ENCODE results near the gene IFNL4. TPM values are rescaled to one million over a fixed set of nuclear protein-coding genes. Genes with fewer than 3 reads are reported as not detected.

Gene IFNL4
- total and polyA plus RNA-seq, 2 donors from 2014 or later = not detected

DNA sequence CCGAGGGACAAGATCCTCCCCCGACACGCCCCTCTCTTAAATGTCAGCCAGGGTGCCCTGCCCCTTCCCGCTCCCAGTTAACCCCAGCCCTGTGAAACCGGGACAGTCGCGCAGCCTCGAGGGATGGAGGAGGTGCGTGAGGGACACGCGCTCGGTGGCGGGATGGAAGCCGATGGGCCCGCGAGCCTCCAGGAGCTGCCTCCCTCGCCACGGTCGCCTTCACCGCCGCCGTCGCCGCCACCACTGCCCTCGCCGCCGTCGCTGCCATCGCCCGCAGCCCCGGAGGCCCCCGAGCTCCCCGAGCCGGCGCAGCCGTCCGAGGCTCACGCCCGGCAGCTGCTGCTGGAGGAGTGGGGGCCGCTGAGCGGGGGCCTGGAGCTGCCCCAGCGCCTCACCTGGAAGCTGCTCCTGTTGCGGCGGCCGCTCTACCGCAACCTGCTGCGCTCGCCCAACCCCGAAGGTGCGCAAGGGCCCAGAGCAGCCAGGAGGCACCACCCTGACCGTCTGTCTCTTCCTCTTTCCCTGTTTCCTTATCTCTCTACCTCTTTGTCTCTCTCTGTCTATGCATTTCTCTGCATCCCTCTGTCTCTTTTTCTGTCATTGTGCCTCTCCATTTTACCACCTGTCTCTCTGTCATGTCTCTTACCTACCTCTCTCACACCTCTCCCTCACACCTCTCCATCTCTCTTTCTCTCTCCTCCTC lies 51.6 kb downstream of the IFNL4 start, which contains the start of gene NCCRP1:
NCCRP1 (plus strand) TSS at position 105 of the 703 bp plus-strand sequence; CDS start at position 124, 19 bp downstream.
- Histone ChIP-seq H3K9me3 (ENCODE audit: control insufficient read depth in 2 of 3, insufficient read depth in 1 of 3, low read length in 3 of 3) (no peaks in the 10 kb centered on the region), H3K27ac (ENCODE audit: low read depth in 2 of 2, low read length in 2 of 2) (no peak within 1 kb of the TSS), H3K4me1 (ENCODE audit: control insufficient read depth in 2 of 3, insufficient read depth in 2 of 3, low read depth in 1 of 3, low read length in 3 of 3) (peaks cover 0 to 7% (median 0%) of the 10 kb centered on the region in 3 donors), H3K4me3 (ENCODE audit: low read length in 3 of 3) (no peak within 1 kb of the TSS), H3K27me3 (ENCODE audit: control insufficient read depth, insufficient read depth, low read length) (peaks cover 4% of the 10 kb centered on the region), H3K9ac (ENCODE audit: low read length in 3 of 3) (no peak within 1 kb of the TSS), H3K36me3 (ENCODE audit: control insufficient read depth in 2 of 3, insufficient read depth in 3 of 3, low read length in 3 of 3) (no peaks in the 10 kb centered on the region)
- FAIRE-seq (no peak), DNase-seq (peak in 2 of 5 donors; percentile 32 to 74)
- intact Hi-C loops (cut with DNase I) = no loop called here
- TF ChIP-seq CTCF (IDR thresholded peaks at IDR 0.05; ENCODE audit: borderline replicate concordance, extremely low read depth, insufficient read depth) = no peak

- H3K27me3 ChIP-seq (ENCODE audit: control insufficient read depth, insufficient read depth, low read length) = peaks cover 4% of the 10 kb centered on the region
- H3K9me3 ChIP-seq (ENCODE audit: control insufficient read depth in 2 of 3, insufficient read depth in 1 of 3, low read length in 3 of 3) = no peaks in the 10 kb centered on the region
- H3K27ac ChIP-seq (ENCODE audit: low read depth in 2 of 2, low read length in 2 of 2) = no peak overlapping the region
- H3K4me1 ChIP-seq (ENCODE audit: control insufficient read depth in 2 of 3, insufficient read depth in 2 of 3, low read depth in 1 of 3, low read length in 3 of 3) = peaks cover 0 to 7% (median 0%) of the 10 kb centered on the region in 3 donors
- intact Hi-C loops (cut with DNase I) = no loop called here
- no peak for TF ChIP-seq CTCF (IDR thresholded peaks at IDR 0.05; ENCODE audit: borderline replicate concordance, extremely low read depth, insufficient read depth)
- H3K4me3 ChIP-seq (ENCODE audit: low read length in 3 of 3) = no peak overlapping the region
- no peak for FAIRE-seq
- no peak overlapping the region for H3K9ac ChIP-seq (ENCODE audit: low read length in 3 of 3)
- no peaks in the 10 kb centered on the region for H3K36me3 ChIP-seq (ENCODE audit: control insufficient read depth in 2 of 3, insufficient read depth in 3 of 3, low read length in 3 of 3)
- DNase-seq = peak in 1 of 5 donors; percentile 35
These were observed 52.3 kb downstream of the IFNL4 start for GRCh38 chr19:39196320-39196719.

Other genes with a start within 250 kb of the IFNL4 start
- 8.3 TPM for gene FBXO27, start 216.3 kb downstream of the IFNL4 start, total RNA-seq
- gene FBXO27, start 216.3 kb downstream of the IFNL4 start, polyA plus RNA-seq (ENCODE audit: insufficient read depth, low read depth, low replicate concordance) = 7.8 TPM
- gene ACP7, start 164.5 kb downstream of the IFNL4 start, total RNA-seq = not detected
- gene ACP7, start 164.5 kb downstream of the IFNL4 start, polyA plus RNA-seq (ENCODE audit: insufficient read depth, low read depth, low replicate concordance) = 0.13 TPM
- 55.6 TPM for gene PAK4, start 123.1 kb downstream of the IFNL4 start, total RNA-seq
- gene PAK4, start 123.1 kb downstream of the IFNL4 start, polyA plus RNA-seq (ENCODE audit: insufficient read depth, low read depth, low replicate concordance) = 52.5 TPM
- 0.60 TPM for gene NCCRP1, start 51.9 kb downstream of the IFNL4 start, total RNA-seq
- 5.5 TPM for gene NCCRP1, start 51.9 kb downstream of the IFNL4 start, polyA plus RNA-seq (ENCODE audit: insufficient read depth, low read depth, low replicate concordance)
- not detected for gene SYCN, start 44.6 kb downstream of the IFNL4 start, total RNA-seq
- gene SYCN, start 44.6 kb downstream of the IFNL4 start, polyA plus RNA-seq (ENCODE audit: insufficient read depth, low read depth, low replicate concordance) = not detected
- not detected for gene IFNL3, start 3.9 kb downstream of the IFNL4 start, total RNA-seq
- gene IFNL3, start 3.9 kb downstream of the IFNL4 start, polyA plus RNA-seq (ENCODE audit: insufficient read depth, low read depth, low replicate concordance) = not detected
- gene IFNL2, start 19.5 kb upstream of the IFNL4 start, total RNA-seq = not detected
- not detected for gene IFNL2, start 19.5 kb upstream of the IFNL4 start, polyA plus RNA-seq (ENCODE audit: insufficient read depth, low read depth, low replicate concordance)
- gene IFNL1, start 47.6 kb upstream of the IFNL4 start, total RNA-seq = not detected
- gene IFNL1, start 47.6 kb upstream of the IFNL4 start, polyA plus RNA-seq (ENCODE audit: insufficient read depth, low read depth, low replicate concordance) = not detected
- gene LRFN1, start 72.0 kb upstream of the IFNL4 start, total RNA-seq = 1.2 TPM
- gene LRFN1, start 72.0 kb upstream of the IFNL4 start, polyA plus RNA-seq (ENCODE audit: insufficient read depth, low read depth, low replicate concordance) = 0.80 TPM
- gene GMFG, start 87.2 kb upstream of the IFNL4 start, total RNA-seq = 60.7 TPM
- gene GMFG, start 87.2 kb upstream of the IFNL4 start, polyA plus RNA-seq (ENCODE audit: insufficient read depth, low read depth, low replicate concordance) = 52.4 TPM
- gene SAMD4B, start 93.6 kb upstream of the IFNL4 start, total RNA-seq = 100 TPM
- 92.9 TPM for gene SAMD4B, start 93.6 kb upstream of the IFNL4 start, polyA plus RNA-seq (ENCODE audit: insufficient read depth, low read depth, low replicate concordance)
- 37.1 TPM for gene PAF1, start 142.2 kb upstream of the IFNL4 start, total RNA-seq
- 54.0 TPM for gene PAF1, start 142.2 kb upstream of the IFNL4 start, polyA plus RNA-seq (ENCODE audit: insufficient read depth, low read depth, low replicate concordance)
- 50.4 TPM for gene MED29, start 142.5 kb upstream of the IFNL4 start, total RNA-seq
- gene MED29, start 142.5 kb upstream of the IFNL4 start, polyA plus RNA-seq (ENCODE audit: insufficient read depth, low read depth, low replicate concordance) = 32.4 TPM
- 132 TPM for gene ZFP36, start 158.0 kb upstream of the IFNL4 start, total RNA-seq
- gene ZFP36, start 158.0 kb upstream of the IFNL4 start, polyA plus RNA-seq (ENCODE audit: insufficient read depth, low read depth, low replicate concordance) = 87.9 TPM
- gene PLEKHG2, start 163.8 kb upstream of the IFNL4 start, total RNA-seq = 29.7 TPM
- gene PLEKHG2, start 163.8 kb upstream of the IFNL4 start, polyA plus RNA-seq (ENCODE audit: insufficient read depth, low read depth, low replicate concordance) = 8.5 TPM
- 1,461 TPM for gene RPS16, start 187.1 kb upstream of the IFNL4 start, total RNA-seq
- 1,965 TPM for gene RPS16, start 187.1 kb upstream of the IFNL4 start, polyA plus RNA-seq (ENCODE audit: insufficient read depth, low read depth, low replicate concordance)
- gene SUPT5H, start 196.7 kb upstream of the IFNL4 start, total RNA-seq = 123 TPM
- gene SUPT5H, start 196.7 kb upstream of the IFNL4 start, polyA plus RNA-seq (ENCODE audit: insufficient read depth, low read depth, low replicate concordance) = 106 TPM
- gene TIMM50, start 232.0 kb upstream of the IFNL4 start, total RNA-seq = 52.4 TPM
- 74.4 TPM for gene TIMM50, start 232.0 kb upstream of the IFNL4 start, polyA plus RNA-seq (ENCODE audit: insufficient read depth, low read depth, low replicate concordance)